Neutrophil (primary cell): ENCODE measurements around the gene PAK1IP1.
"Not testable (repeated sequence)": the region's sequence is repeated elsewhere in the genome, so short reads cannot be mapped to it uniquely, and the experiment has no call there.

Source experiments
- H3K27ac ChIP-seq: fragments of 200-600 bp; sonication (generic); 2 replicates; pipeline ENCODE4 v1.5.1; 2016; ENCODE audit warnings: mild to moderate bottlenecking, moderate library complexity
- H3K27me3 ChIP-seq: fragments of 200-600 bp; sonication (generic); 2 replicates; pipeline ENCODE4 v1.6.0; 2016; ENCODE audit warnings: mild to moderate bottlenecking
- H3K36me3 ChIP-seq: fragments of 200-600 bp; sonication (generic); 2 replicates; pipeline ENCODE4 v1.5.1; 2017
- H3K4me1 ChIP-seq, 2 experiments: fragments of 200-600 bp in 1 of 2; sonication (generic) in 1 of 2; 1 replicate in 1 of 2; 2 replicates in 1 of 2; pipeline versions ENCODE4 v1.5.1 to v1.6.1; 2013 to 2016; ENCODE audit warnings: low read depth in 1 of 2, low read length in 1 of 2, mild to moderate bottlenecking in 1 of 2, moderate library complexity in 1 of 2; ENCODE audit not compliant: control insufficient read depth in 1 of 2, insufficient read depth in 1 of 2
- H3K4me3 ChIP-seq, 2 experiments: fragments of 200-600 bp in 1 of 2; sonication (generic) in 1 of 2; 1 replicate in 1 of 2; 2 replicates in 1 of 2; pipeline ENCODE4 v1.5.1; 2013 to 2016; ENCODE audit warnings: low read depth in 1 of 2, low read length in 1 of 2, mild to moderate bottlenecking in 1 of 2, moderate library complexity in 1 of 2
- H3K9me3 ChIP-seq: fragments of 200-600 bp; sonication (generic); 2 replicates; pipeline ENCODE4 v1.5.1; 2016
- TF ChIP-seq, protein P1 (sequence below): fragments of 200-600 bp; sonication (generic); IDR thresholded peaks from 2 replicates; pipeline ENCODE4 v1.5.1; 2016; ENCODE audit warnings: antibody characterized with exemption

PAK1IP1 gene

DNA sequence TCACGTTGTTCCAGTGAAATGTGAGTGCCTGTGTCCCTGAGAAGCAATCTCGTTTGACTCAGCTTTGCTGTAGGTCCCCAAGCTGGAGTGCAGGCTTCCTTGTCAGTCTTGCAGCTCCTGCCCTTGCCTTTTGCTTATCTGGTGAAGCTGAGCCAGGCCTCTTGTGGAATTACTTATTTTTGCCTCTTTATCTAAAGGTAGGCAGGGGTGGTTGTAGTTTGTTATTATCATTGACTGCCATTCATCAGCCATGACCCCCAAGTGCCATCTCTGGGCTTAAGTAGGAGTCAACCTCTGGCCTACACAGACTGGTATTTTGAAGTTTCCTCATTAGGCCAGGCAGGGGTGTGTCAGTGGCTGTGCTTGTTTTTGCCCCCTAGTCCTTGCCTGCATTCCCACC, 55.0 kb downstream of the PAK1IP1 start:
- H3K4me1 ChIP-seq, result peaks cover 14 to 21% of the 10 kb centered on the region in 2 experiments
- H3K36me3 ChIP-seq, result peaks cover 39% of the 10 kb centered on the region
- H3K27me3 ChIP-seq, result no peaks in the 10 kb centered on the region
- no peak overlapping the region for H3K27ac ChIP-seq
- TF ChIP-seq, protein P1, sequence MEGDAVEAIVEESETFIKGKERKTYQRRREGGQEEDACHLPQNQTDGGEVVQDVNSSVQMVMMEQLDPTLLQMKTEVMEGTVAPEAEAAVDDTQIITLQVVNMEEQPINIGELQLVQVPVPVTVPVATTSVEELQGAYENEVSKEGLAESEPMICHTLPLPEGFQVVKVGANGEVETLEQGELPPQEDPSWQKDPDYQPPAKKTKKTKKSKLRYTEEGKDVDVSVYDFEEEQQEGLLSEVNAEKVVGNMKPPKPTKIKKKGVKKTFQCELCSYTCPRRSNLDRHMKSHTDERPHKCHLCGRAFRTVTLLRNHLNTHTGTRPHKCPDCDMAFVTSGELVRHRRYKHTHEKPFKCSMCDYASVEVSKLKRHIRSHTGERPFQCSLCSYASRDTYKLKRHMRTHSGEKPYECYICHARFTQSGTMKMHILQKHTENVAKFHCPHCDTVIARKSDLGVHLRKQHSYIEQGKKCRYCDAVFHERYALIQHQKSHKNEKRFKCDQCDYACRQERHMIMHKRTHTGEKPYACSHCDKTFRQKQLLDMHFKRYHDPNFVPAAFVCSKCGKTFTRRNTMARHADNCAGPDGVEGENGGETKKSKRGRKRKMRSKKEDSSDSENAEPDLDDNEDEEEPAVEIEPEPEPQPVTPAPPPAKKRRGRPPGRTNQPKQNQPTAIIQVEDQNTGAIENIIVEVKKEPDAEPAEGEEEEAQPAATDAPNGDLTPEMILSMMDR, result no peak
- H3K9me3 ChIP-seq, result no peaks in the 10 kb centered on the region
- no peak overlapping the region for H3K4me3 ChIP-seq

DNA sequence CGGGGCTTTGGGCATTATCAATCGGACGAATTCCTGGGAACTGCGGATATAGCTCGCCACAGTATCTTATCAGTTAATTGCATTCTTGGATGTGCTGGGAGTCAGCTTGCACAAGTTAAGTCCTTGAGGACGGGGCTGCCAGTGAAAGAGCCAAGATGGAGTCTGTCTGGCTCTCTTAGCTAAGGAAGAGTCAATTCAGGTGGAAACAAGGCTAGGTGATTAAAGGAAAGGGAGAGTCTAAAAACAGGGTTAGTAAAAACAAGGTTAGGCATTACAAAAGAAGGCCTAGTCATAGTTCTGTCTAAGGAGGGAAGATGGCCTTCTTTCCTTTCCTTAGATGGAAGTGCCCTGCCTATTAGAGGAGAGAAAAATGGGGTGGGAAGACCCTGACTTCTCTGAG, 55.8 kb downstream of the PAK1IP1 start:
- H3K36me3 ChIP-seq, result peaks cover 47% of the 10 kb centered on the region
- not testable (repeated sequence) for H3K9me3 ChIP-seq, H3K4me3 ChIP-seq, H3K27ac ChIP-seq, H3K27me3 ChIP-seq
- H3K4me1 ChIP-seq, result peaks cover 14 to 21% of the 10 kb centered on the region in 2 experiments

DNA sequence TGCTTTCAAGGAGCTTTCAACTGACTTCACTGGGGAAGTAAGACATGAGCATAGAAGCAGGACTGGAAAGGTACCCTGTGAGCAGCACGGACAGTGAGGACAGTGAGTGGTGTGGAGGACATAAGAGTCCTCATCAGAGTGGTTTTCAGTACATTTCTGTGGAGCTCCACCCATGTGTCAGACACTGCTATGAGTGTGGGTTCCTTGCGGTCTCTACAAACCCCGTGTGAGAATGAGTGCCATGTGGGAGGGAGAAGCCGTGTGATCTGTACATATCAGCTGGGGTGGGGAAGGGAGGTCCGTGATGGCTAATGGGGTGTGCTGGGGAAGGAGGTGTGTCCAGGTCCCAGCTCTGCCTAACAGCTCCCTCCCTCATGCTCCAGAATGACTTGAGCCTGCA, 57.0 kb downstream of the PAK1IP1 start:
- H3K9me3 ChIP-seq, H3K4me3 ChIP-seq, H3K27me3 ChIP-seq, H3K27ac ChIP-seq: not testable (repeated sequence)
- peaks cover 13 to 19% of the 10 kb centered on the region in 2 experiments for H3K4me1 ChIP-seq
- peaks cover 57% of the 10 kb centered on the region for H3K36me3 ChIP-seq

DNA sequence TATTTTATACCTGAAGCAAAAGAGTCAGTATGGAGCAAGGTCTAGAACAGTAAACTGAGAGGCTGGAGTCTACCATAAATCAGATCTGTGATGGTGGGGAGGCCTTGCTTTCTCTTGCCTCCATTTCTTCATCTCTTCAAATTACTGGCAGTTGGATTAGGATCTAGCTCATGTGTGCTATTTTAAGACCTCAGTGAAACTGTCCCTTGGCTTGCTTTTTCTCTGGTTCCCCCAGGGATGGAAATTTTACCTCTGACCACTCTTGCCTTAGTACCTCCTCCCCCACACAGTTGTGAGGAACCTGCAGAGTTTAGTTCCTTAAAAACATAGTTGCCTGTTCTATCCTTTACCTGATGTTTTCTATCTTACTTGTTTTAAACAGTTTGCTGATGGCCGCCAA, 61.3 kb downstream of the PAK1IP1 start:
- H3K36me3 ChIP-seq, result peaks cover 73% of the 10 kb centered on the region
- no peak overlapping the region for H3K27ac ChIP-seq
- no peaks in the 10 kb centered on the region for H3K4me1 ChIP-seq
- no peaks in the 10 kb centered on the region for H3K9me3 ChIP-seq
- TF ChIP-seq, protein P1, result no peak
- H3K4me3 ChIP-seq, result no peak overlapping the region
- H3K27me3 ChIP-seq, result no peaks in the 10 kb centered on the region
